HL-60 (cell line): ENCODE measurements around the gene TPCN1.

Experiments used
- GABPA ChIP-seq: IDR thresholded peaks from 2 replicates; pipeline ENCODE4 v1.6.1; 2012; ENCODE audit warnings: low read depth
- POLR2AphosphoS5 ChIP-seq: IDR thresholded peaks from 2 replicates; pipeline ENCODE4 v1.6.1; 2012; ENCODE audit warnings: low read depth
- SPI1 ChIP-seq: IDR thresholded peaks from 2 replicates; pipeline ENCODE4 v1.6.1; 2012; ENCODE audit warnings: low read depth, mild to moderate bottlenecking, borderline replicate concordance
- TF ChIP-seq, protein P1 (sequence below): IDR thresholded peaks from 2 replicates; pipeline ENCODE4 v1.6.1; 2012; ENCODE audit warnings: low read depth; ENCODE audit not compliant: insufficient replicate concordance
- TF ChIP-seq, protein P2 (sequence below): IDR thresholded peaks from one replicate; pipeline ENCODE4 v1.5.1; 2011; ENCODE audit warnings: low read length, control low read depth, inconsistent platforms; ENCODE audit not compliant: insufficient read depth

DNA sequence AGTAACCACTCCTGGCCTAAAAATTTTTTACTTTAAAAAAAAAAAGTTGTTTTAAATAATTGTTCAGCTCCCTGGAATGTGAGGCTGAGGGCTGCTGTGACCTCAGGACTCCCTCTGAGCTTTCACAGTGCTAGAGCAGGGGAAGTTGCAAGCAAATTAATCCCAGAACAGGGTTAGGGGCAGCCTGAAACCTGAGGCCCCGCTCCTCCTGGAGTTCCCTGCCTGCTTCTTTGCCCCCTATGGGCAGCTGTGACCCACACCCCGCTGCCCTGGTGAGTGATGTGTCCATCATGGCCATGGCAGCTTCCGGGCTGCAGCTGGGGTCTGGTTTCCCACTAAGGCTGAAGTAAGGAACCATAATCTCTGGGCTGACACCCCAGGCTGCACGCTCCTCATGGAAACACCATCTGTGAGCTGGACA, 26.3 kb upstream of the TPCN1 start:
- TF ChIP-seq, protein P1, sequence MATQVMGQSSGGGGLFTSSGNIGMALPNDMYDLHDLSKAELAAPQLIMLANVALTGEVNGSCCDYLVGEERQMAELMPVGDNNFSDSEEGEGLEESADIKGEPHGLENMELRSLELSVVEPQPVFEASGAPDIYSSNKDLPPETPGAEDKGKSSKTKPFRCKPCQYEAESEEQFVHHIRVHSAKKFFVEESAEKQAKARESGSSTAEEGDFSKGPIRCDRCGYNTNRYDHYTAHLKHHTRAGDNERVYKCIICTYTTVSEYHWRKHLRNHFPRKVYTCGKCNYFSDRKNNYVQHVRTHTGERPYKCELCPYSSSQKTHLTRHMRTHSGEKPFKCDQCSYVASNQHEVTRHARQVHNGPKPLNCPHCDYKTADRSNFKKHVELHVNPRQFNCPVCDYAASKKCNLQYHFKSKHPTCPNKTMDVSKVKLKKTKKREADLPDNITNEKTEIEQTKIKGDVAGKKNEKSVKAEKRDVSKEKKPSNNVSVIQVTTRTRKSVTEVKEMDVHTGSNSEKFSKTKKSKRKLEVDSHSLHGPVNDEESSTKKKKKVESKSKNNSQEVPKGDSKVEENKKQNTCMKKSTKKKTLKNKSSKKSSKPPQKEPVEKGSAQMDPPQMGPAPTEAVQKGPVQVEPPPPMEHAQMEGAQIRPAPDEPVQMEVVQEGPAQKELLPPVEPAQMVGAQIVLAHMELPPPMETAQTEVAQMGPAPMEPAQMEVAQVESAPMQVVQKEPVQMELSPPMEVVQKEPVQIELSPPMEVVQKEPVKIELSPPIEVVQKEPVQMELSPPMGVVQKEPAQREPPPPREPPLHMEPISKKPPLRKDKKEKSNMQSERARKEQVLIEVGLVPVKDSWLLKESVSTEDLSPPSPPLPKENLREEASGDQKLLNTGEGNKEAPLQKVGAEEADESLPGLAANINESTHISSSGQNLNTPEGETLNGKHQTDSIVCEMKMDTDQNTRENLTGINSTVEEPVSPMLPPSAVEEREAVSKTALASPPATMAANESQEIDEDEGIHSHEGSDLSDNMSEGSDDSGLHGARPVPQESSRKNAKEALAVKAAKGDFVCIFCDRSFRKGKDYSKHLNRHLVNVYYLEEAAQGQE, result no peak
- TF ChIP-seq, protein P2, sequence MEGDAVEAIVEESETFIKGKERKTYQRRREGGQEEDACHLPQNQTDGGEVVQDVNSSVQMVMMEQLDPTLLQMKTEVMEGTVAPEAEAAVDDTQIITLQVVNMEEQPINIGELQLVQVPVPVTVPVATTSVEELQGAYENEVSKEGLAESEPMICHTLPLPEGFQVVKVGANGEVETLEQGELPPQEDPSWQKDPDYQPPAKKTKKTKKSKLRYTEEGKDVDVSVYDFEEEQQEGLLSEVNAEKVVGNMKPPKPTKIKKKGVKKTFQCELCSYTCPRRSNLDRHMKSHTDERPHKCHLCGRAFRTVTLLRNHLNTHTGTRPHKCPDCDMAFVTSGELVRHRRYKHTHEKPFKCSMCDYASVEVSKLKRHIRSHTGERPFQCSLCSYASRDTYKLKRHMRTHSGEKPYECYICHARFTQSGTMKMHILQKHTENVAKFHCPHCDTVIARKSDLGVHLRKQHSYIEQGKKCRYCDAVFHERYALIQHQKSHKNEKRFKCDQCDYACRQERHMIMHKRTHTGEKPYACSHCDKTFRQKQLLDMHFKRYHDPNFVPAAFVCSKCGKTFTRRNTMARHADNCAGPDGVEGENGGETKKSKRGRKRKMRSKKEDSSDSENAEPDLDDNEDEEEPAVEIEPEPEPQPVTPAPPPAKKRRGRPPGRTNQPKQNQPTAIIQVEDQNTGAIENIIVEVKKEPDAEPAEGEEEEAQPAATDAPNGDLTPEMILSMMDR, result no peak
- TF ChIP-seq POLR2AphosphoS5 (no peak), GABPA (no peak), SPI1 (no peak)
